ENCODE results near the gene ZNF431.

DNA sequence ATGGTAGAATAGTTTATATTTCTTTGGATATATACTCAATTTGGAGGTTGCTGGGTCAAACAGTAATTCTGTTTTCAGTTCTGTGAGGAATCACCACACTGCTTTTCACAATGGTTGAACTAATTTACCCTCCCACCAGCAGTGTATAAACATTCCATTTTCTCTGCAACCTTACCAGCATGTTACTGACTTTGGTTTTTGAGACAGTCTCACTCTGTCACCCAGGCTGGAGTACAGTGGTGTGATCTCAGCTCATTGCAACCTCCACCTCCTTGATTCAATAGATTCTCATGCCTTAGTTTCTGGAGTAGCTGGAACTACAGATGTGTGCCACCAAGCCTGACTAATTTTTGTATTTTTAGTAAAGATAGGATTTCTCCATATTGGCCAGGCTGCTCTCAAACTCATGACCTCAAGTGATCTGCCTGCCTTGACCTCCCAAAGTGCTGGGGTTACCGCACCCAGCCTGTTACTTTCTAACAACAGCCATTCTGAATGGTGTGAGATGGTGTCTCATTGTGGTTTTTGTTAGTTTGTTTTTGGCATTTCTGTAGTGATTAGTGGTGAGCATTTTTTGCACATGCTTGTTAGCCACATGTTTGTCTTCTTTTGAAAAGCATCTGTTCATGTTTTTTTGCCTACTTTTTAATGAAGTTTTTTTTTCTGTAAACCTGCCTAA lies 47.4 kb upstream of the ZNF431 start:
- TF ChIP-seq, protein P1, sequence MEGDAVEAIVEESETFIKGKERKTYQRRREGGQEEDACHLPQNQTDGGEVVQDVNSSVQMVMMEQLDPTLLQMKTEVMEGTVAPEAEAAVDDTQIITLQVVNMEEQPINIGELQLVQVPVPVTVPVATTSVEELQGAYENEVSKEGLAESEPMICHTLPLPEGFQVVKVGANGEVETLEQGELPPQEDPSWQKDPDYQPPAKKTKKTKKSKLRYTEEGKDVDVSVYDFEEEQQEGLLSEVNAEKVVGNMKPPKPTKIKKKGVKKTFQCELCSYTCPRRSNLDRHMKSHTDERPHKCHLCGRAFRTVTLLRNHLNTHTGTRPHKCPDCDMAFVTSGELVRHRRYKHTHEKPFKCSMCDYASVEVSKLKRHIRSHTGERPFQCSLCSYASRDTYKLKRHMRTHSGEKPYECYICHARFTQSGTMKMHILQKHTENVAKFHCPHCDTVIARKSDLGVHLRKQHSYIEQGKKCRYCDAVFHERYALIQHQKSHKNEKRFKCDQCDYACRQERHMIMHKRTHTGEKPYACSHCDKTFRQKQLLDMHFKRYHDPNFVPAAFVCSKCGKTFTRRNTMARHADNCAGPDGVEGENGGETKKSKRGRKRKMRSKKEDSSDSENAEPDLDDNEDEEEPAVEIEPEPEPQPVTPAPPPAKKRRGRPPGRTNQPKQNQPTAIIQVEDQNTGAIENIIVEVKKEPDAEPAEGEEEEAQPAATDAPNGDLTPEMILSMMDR (IDR thresholded peaks at IDR 0.05; ENCODE audit: extremely low read depth in 1 of 2, insufficient read depth in 1 of 2, low read depth in 1 of 2, low read length in 2 of 2): no peak
- TF ChIP-seq POLR2AphosphoS5 (IDR thresholded peaks at IDR 0.05; ENCODE audit: insufficient read depth, low read depth, low read length) (no peak), EZH2 (IDR thresholded peaks at IDR 0.05; ENCODE audit: borderline replicate concordance, low read depth, low read length, severe bottlenecking) (no peak)

Data from endothelial cell of umbilical vein (primary cell).